GM21360 (cell line): ENCODE results near the gene MEX3B.
"Not testable (repeated sequence)": the region's sequence is repeated elsewhere in the genome, so short reads cannot be mapped to it uniquely, and the experiment has no call there.

Source experiments
- ATAC-seq: cut with Tn5 transposase; IDR thresholded peaks from one replicate; pipeline ENCODE4 v1.9.1; 2021; ENCODE audit warnings: mild to moderate bottlenecking, moderate library complexity; ENCODE audit not compliant: unreplicated experiment

MEX3B gene

GRCh38 chr15:82014989-82015388 is 30.8 kb downstream of the MEX3B start:
- no peak for ATAC-seq

- ATAC-seq = no peak
Measured at GRCh38 chr15:82012908-82013307, 32.9 kb downstream of the MEX3B start.

GRCh38 chr15:82005239-82005638 is 40.6 kb downstream of the MEX3B start:
- ATAC-seq = no peak

GRCh38 chr15:82003916-82004315 is 41.9 kb downstream of the MEX3B start:
- ATAC-seq = no peak

GRCh38 chr15:81995081-81995480 is 50.7 kb downstream of the MEX3B start:
- not testable (repeated sequence) for ATAC-seq

- no peak for ATAC-seq
Measured at GRCh38 chr15:81992523-81992922, 53.3 kb downstream of the MEX3B start.
